Testis (tissue), 2 donors: ENCODE measurements around the gene MEIKIN.

Source experiments
- CTCF ChIP-seq, 3 experiments: fragments of 450-650 bp in 2 of 3; fragments of 200-600 bp in 1 of 3; sonication (generic) in 1 of 3; IDR thresholded peaks; one replicate each; pipeline ENCODE4 v1.5.1; 2016 to 2019; ENCODE audit warnings: antibody characterized with exemption in 3 of 3, mild to moderate bottlenecking in 2 of 3, moderate library complexity in 1 of 3
- POLR2A ChIP-seq: fragments of 450-650 bp; IDR thresholded peaks from one replicate; pipeline ENCODE4 v1.6.1; 2017; ENCODE audit warnings: antibody characterized with exemption, mild to moderate bottlenecking, moderate library complexity

GRCh38 chr5:131810510-131811249, 134.8 kb downstream of the MEIKIN start:
- no peak for TF ChIP-seq CTCF (IDR thresholded peaks at IDR 0.05)
- no peak for TF ChIP-seq POLR2A
